ENCODE measurements around the gene VSTM4. TPM values are rescaled to one million over a fixed set of nuclear protein-coding genes. Genes with fewer than 3 reads are reported as not detected.

Gene VSTM4
- total and polyA plus RNA-seq, 4 donors = 1.0 to 3.1 (median 2.0) TPM

GRCh38 chr10:49129376-49129775, 14.1 kb upstream of the VSTM4 start:
- Histone ChIP-seq H3K4me3 (ENCODE audit: low read depth in 1 of 3, low read length in 3 of 3) (no peak overlapping the region), H3K27me3 (ENCODE audit: control insufficient read depth in 4 of 4, insufficient read depth in 4 of 4, low read length in 3 of 4) (no peaks in the 10 kb centered on the region), H3K4me1 (ENCODE audit: control insufficient read depth in 4 of 4, insufficient read depth in 4 of 4, low read length in 3 of 4) (no peaks in the 10 kb centered on the region), H3K9me3 (ENCODE audit: control insufficient read depth in 4 of 4, low read length in 3 of 4) (no peaks in the 10 kb centered on the region), H3K36me3 (ENCODE audit: control insufficient read depth in 4 of 4, insufficient read depth in 3 of 4, low read depth in 1 of 4, low read length in 3 of 4) (no peaks in the 10 kb centered on the region), H3K9ac (ENCODE audit: low read depth in 1 of 2, low read length in 2 of 2) (no peak overlapping the region), H3K27ac (ENCODE audit: low read depth in 1 of 2, low read length in 2 of 2) (no peak overlapping the region)
- DNase-seq (ENCODE audit: low spot score) = no peak
- TF ChIP-seq RXRA (IDR thresholded peaks at IDR 0.05) (no peak), ZBTB33 (IDR thresholded peaks at IDR 0.05) (no peak), FOXA2 (IDR thresholded peaks at IDR 0.05) (no peak), ATF3 (IDR thresholded peaks at IDR 0.05) (no peak), EGR1 (IDR thresholded peaks at IDR 0.05; ENCODE audit: low read depth in 2 of 2) (no peak), HNF4A (conservative IDR thresholded peaks at IDR 0.05) (no peak), HNF4G (IDR thresholded peaks at IDR 0.05) (no peak), YY1 (IDR thresholded peaks at IDR 0.05) (no peak), RAD21 (IDR thresholded peaks at IDR 0.05) (no peak), TAF1 (conservative IDR thresholded peaks at IDR 0.05) (no peak), GABPA (IDR thresholded peaks at IDR 0.05 in 1 of 2, conservative IDR thresholded peaks at IDR 0.05 in 1 of 2) (no peak), FOXA1 (IDR thresholded peaks at IDR 0.05) (no peak), SP1 (IDR thresholded peaks at IDR 0.05) (no peak), NR2F2 (IDR thresholded peaks at IDR 0.05) (no peak), MAX (IDR thresholded peaks at IDR 0.05) (no peak)
- 90% methylated on average over 1 of the region's 1 CpG for WGBS

GRCh38 chr10:49128854-49129253, 13.5 kb upstream of the VSTM4 start:
- H3K27ac ChIP-seq (ENCODE audit: low read depth in 1 of 2, low read length in 2 of 2) = no peak overlapping the region
- 79% methylated on average over 4 of the region's 4 CpGs for WGBS
- no peaks in the 10 kb centered on the region for H3K4me1 ChIP-seq (ENCODE audit: control insufficient read depth in 4 of 4, insufficient read depth in 4 of 4, low read length in 3 of 4)
- no peak overlapping the region for H3K4me3 ChIP-seq (ENCODE audit: low read depth in 1 of 3, low read length in 3 of 3)
- H3K27me3 ChIP-seq (ENCODE audit: control insufficient read depth in 4 of 4, insufficient read depth in 4 of 4, low read length in 3 of 4) = no peaks in the 10 kb centered on the region
- no peaks in the 10 kb centered on the region for H3K36me3 ChIP-seq (ENCODE audit: control insufficient read depth in 4 of 4, insufficient read depth in 3 of 4, low read depth in 1 of 4, low read length in 3 of 4)
- H3K9me3 ChIP-seq (ENCODE audit: control insufficient read depth in 4 of 4, low read length in 3 of 4) = no peaks in the 10 kb centered on the region
- no peak overlapping the region for H3K9ac ChIP-seq (ENCODE audit: low read depth in 1 of 2, low read length in 2 of 2)
- DNase-seq (ENCODE audit: low spot score) = no peak
- TF ChIP-seq TAF1 (conservative IDR thresholded peaks at IDR 0.05) (no peak), EGR1 (IDR thresholded peaks at IDR 0.05; ENCODE audit: low read depth in 2 of 2) (no peak), MAX (IDR thresholded peaks at IDR 0.05) (no peak), HNF4A (conservative IDR thresholded peaks at IDR 0.05) (no peak), GABPA (IDR thresholded peaks at IDR 0.05 in 1 of 2, conservative IDR thresholded peaks at IDR 0.05 in 1 of 2) (no peak), JUND (IDR thresholded peaks at IDR 0.05) (no peak), YY1 (IDR thresholded peaks at IDR 0.05) (no peak), SP1 (IDR thresholded peaks at IDR 0.05) (no peak), FOXA1 (IDR thresholded peaks at IDR 0.05) (no peak), RXRA (IDR thresholded peaks at IDR 0.05) (no peak), ZBTB33 (IDR thresholded peaks at IDR 0.05) (no peak), CTCF (IDR thresholded peaks at IDR 0.05; ENCODE audit: low read depth, low read length, missing input control) (no peak), ATF3 (IDR thresholded peaks at IDR 0.05) (no peak), RAD21 (IDR thresholded peaks at IDR 0.05) (no peak), NR2F2 (IDR thresholded peaks at IDR 0.05) (no peak), HNF4G (IDR thresholded peaks at IDR 0.05) (no peak)

Measured in liver (tissue), 9 donors.